Stimulated activated CD8-positive, alpha-beta memory T cell treated with anti-CD3 and anti-CD28 coated beads, Interleukin-15, amount 100 ng/mL, for 48 hours (primary cell): ENCODE measurements around the gene GHDC.
"Not testable (repeated sequence)": the region's sequence is repeated elsewhere in the genome, so short reads cannot be mapped to it uniquely, and the experiment has no call there.

Experiments
- DNase-seq, 2 donors: peaks; one replicate each; pipeline ENCODE4 v3.0.0-alpha.2; 2020; ENCODE audit warnings: low read depth in 2 of 2

Gene GHDC

DNA sequence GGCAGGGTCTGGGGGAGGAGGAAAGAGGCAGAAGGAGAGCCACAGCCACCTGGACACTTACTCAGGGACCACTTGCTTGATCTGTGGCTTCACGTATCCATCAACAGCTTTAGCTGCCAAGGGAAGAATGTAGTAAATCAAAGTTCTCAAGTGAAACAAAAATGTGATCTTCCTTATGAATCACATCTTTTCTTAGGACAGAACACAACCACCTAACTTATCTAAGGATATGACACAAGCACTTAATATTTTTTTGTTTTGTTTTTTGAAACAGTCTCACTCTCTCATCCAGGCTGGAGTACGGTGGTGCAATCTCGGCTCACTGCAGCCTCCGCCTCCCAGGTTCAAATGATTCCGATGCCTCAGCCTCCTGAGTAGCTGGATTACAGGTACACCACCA, 8.4 kb upstream of the GHDC start:
- DNase-seq: no peak

DNA sequence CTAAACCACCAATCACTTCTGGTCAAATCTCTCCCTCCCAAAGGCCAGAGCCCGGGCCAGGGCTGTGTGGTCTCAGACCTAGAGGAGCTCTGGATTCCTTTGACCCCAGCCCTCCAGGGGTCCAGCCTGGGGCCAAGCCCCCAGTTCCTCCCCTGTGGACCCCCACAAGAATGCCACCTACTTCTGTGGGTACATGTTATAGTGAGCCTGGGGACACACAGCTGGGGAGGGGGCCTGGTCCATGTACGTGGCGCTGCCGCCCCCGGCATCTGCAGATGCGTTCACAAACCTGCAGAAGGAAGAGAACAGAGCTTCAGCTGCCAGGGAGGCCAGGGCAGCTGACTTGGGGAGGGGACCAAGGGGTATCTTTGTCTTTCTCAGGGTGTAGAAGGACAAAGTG, 7.9 kb upstream of the GHDC start:
- no peak for DNase-seq

- DNase-seq: no peak
Measured at GRCh38 chr17:42201458-42201772, 7.1 kb upstream of the GHDC start.

DNA sequence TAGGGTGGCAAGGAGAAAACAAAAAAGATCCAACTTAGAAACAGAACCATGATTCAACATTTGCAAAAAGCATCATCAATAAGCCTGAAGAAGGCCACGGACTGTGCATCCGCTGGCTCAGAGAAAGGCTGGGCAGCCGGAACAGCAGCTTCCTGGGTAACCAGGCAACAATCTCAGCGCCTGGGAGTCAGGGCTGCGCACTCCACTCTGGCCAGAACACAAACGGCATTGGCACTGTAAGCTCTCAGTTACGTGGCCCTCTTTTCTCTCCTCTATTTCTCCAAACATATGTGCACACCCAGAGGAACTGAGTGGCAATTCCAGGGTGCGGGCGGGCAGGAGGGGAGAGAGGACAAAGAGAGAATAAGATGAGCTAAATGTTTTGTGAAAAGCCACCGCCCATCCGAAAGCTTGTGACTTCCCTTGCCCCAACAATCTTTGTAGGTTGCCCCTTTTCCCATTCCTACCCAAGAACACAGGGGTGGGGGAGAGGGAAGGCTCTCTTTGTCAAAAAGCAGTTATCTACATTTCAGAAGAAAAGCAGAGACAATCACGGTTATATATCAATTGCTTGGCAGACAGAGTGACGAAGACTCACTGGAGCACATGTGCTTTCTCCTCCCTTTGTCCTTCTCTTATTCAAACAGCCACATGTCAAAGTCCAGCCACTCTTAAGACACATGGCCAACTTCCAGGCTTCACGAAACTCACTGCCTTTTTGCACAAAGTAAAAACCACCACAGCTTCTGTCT, 6.6 kb upstream of the GHDC start:
- DNase-seq: no peak

GRCh38 chr17:42199416-42200011, 5.2 kb upstream of the GHDC start:
- no peak for DNase-seq

- DNase-seq: no peak
Measured at GRCh38 chr17:42198897-42199296, 4.6 kb upstream of the GHDC start.

DNA sequence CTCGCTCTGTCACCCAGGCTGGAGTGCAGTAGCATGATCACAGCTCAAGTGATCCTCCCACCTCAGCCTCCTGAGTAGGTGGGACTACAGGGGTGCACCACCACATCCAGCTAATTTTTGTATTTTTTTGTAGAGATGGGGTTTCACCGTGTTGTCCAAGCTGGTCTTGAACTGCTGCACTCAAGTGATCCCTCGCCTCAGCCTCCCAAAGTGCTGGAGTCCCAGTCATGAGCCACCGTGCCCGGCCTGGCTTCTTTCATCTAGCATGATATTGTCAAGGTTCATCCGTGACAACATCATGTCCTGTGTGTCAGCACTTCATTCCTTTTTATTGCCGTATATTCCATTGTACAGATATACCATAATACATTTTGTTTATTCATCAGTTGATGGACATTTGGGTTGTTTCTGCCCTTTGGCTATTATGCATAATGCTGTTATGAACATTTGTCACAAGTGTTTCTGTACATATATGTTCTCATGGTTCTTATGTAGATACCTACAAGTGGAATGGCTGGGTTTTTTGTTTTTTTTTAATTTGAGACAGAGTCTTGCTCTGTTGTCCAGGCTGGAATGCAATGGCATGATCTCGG, 3.4 kb upstream of the GHDC start:
- DNase-seq: no peak

- no peak for DNase-seq
Measured at GRCh38 chr17:42193216-42193968, 902 bp downstream of the GHDC start.

DNA sequence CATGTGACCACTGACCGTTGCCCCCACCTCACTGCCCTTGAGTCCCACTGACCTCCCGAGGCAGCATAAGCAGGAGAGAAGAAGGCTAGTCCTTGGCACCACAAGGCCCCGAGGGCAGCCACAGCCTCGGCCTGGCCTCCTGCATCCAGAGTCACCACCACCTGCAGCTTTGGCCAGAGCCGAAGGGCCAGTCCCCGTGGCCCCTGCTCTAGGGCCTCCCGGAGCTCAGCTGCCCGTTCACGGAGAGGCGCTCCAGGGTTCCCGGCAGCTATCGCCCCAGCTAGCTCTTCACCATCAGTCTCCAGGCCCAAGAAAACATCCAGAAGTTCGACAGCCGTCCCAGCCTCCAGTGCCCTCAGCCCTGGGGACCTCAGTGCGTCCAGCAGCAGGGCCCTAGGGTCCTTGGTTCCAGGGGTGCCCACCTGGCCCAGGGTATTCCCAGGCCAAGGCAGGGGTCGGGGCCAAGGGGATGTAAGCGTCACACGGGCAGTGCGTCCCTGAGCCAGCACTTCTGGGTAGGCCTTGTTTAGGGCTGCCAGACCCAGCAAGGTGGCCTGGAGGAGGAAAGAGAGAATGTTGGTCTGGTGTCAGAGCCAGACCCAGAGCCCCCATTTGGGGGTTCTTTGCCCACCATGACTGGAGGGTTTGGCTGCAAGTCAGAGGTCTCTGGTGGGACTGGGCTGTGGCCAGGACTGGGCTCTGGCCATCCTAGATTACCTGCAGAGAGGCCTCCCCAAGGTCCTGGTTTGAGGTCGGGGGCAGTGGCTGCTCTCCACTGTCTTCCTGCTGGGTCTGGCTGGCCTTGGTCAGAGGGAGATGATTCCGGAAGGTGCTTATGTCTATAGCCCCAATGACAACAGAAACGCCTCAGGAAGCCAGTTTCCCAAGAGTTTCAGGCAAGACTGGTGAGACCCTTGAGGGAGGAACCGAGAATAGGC, 1.8 kb downstream of the GHDC start:
- DNase-seq: no peak

DNA sequence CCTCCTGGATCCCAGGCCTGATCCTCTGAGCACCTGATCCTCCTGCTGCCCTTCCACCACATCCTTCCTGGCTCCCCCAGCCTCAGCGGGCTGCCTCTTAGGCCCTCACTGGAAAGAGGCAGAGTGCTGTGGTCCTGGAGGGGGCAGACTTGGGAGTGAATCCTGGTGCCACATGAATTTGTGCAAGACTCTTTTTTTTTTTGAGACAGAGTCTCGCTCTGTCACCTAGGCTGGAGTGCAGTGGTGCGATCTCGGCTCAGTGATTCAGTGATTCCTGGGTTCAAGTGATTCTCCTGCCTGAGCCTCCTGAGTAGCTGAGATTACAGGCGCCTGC, 3.1 kb downstream of the GHDC start:
- DNase-seq: no peak

DNA sequence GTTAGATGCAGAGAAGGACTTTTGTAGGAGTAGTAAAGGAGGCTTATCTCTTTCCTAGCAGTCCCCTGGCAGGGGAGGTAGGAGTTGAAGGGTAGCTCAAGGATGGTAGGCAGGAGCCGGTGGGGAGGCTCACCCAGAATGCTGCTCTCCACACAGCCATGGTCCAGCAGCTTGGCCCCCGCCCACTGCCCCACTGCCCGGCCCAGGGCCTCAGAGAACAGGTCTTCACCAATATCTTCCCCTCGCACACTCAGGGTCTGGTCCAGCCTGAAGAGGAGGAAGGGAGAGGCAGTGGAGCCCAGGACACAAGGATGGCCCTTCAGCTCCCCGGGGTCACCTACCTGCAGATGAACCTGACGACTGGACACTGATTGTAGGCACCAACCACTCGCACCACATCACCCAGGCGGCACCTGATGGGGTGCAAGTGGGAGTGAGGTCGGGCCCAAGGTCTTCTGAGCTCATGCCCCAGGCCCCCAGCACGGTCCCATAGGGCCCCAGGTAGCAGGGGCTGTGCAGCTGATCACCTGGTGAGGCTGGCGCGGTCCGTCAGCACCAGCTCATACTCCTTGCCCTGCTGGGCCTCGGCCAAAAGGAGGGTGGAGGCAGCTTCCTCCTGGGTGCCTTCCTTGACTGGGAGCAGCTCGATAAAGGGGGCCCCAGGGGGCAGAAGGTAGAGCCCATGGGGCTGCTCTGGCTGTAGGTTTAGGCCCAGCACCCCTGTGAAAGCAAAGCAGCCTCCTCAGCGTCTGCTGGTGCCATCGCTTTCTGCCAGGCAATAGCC, 3.6 kb downstream of the GHDC start:
- DNase-seq: no peak

- no peak for DNase-seq
Measured at GRCh38 chr17:42189651-42189965, 4.7 kb downstream of the GHDC start.

DNA sequence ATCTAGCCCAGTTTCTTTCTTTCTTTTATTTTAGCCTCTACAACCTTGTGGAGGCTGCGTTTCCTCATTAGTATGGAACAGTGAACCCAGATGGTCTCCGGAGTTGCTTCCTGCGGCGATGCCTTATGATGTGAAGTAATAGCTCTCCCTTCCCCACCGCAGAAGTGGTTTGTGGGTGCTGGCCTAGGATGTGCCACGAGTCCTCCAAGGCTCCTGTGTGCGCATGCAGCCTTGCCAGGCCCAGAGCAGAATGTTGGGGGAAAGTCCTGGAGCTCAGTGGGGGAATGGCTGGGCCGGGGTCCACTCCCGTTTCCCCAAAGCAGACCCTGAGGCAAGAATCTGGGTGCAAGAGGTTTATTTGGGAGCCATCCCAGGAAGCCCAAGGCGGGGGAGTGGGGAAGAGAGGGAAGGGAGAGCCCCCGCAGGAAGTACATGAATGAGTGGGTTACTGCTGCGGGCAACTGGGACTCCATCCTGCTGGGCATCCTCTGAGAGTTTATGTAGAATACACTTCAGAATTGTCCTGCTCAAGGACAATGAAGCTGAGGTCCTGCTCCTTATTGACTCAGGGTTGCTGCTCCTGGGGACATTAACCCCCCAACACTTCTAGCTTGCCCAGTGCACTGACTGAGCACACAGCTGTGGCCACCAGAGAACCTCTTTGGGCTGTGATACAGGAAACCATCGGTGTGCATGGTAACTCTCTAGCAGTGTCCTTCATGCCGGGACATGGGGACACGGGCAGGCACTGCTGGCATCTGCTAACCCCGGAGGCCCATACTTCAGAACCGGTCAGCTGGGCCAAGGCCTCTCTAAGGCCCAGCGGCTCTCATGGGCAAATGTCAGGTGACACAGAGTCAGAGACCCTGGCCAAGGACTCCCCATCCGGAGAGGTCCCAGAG, 5.3 kb downstream of the GHDC start:
- no peak for DNase-seq

DNA sequence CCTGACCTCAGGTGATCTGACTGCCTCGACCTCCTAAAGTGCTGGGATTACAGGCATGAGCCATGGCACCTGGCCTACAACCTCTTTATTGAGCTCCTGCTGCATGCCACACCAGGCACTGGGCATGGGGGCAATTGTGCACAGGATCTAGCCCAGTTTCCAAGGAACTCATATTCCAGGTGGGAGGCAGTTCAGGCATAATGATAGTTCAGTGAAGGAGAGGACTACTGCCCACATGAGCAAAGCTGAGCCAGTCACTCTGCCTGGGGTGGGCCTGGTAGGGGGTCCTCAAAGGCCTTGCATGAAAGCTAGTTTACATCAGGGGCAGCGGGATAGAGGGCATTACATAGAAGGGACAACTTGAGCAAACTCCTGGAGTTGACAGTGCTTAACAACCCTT, 6.5 kb downstream of the GHDC start:
- DNase-seq: no peak

DNA sequence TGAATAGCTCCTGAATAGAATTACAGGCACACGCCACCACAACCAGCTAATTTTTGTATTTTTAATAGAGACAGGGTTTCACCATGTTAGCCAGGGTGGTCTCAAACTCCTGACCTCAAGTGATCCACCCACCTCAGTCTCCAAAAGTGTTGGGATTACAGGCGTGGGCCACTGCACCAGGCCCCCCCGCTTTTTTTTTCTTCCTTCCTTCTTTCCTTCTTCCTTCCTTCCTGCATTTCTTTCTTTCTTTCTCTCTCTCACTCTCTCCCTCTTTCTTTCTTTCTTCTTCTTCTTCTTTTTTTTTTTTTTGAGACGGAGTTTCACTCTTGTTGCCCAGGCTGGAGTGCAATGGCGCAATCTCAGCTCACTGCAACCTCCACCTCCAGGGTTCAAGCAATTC, 8.1 kb downstream of the GHDC start:
- not testable (repeated sequence) for DNase-seq

GRCh38 chr17:42185621-42185930, 8.7 kb downstream of the GHDC start:
- DNase-seq: no peak

DNA sequence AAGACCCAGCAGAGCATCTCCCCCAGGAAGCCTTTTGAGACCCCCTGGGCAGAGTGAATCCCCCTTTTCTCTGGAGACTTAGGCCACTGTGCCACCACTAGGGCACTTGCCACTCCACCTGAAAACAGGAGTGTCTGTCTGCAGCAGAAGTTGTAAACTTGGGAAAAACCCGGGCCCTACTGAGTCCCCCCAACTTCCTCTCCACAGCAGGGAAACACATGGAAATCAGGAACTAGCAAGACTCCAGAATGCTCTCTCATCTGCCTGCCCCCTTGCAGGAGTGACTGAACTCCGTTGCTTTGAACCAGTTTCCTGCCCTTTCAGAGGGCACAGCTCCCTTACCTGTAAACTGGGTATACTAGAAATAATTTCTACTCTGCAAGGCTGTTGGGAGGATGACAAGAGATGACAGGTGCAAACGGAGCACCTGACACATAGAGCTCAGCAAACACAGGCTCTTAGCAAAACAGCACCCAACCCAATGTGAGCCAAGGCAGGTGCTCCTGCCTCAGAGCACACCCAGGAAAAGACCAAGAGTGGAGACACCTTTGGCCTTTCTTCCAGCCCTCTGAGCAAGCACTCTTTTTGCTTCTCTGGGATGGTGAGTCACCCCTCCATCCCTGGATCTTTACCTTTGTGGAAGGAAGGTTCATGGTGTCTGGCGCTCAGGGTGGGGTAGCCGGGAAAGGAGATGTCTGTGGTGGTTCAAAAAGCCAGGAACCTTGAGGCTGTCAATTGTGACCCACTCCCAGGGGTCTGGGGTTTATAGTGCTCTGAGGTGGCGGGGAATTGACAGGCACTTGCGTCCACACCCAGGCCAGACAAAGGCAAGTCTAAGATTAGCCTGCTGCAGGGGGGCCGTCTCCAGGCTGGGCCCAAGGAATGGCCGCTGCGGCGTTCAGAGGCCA, 9.3 kb downstream of the GHDC start, which contains the start of gene HCRT:
HCRT (minus strand) TSS at position 740 of the 908 bp plus-strand sequence; CDS start at position 653, 87 bp downstream.
- no peak for DNase-seq

DNA sequence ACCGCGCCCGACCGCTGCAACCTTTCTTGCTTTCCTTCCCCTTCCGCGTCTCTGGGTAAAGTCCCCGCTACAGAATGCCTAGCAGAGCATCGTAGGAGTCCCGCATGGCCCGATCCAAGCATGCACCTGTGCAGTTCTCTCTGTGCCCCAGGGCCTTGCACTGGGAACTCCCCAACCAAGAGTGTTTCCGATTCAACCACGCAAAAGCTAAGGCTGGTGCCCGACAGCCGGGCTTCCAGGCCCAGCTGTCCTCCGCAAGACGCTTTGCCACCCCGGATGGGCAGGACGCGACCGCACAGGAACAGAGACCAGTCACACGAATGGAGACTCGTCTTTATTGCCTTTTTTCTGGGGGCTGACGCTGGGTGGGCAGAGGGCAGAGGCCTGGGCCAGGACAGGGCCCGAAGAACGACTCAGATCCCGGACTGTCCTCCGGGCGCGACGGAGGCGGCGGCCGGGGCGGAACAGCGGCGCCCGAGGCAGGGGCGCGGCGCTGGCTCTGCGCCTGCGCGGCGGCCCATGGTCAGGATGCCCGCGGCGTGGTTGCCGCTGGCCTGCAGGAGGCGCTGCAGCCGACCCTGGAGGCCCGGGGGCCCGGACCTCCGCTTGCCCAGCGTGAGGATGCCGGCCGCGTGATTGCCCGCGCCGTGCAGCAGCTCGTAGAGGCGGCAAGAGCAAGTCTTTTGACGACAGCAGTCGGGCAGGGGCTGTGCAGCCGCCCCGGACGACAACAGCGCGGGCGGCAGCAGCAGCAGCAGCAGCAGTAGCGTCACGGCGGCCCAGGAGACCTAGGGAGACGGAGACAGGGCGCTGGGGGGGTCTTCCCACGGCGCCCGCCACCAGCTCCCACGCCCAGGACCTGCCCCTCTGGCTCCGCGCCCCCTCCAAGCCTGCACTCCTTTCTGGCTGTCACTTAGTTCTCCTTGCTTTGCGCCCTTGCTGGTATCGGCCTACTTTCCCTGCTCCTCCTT, 10.3 kb downstream of the GHDC start:
- DNase-seq: peak; percentile 77 to 80
